IMR-90 (cell line): ENCODE data around the gene AFM. TPM values are rescaled to one million over a fixed set of nuclear protein-coding genes. Genes with fewer than 3 reads are reported as not detected.

Experiments used
- ATAC-seq: fragments of 200-7000 bp; cut with Tn5 transposase; 2 replicates; pipeline ENCODE4 v1.9.1; 2020; ENCODE audit warnings: low read depth, mild to moderate bottlenecking, moderate library complexity
- BruUV-seq: library from RNA; stranded (reverse); fragments of 400-500 nt; replicated peaks from 2 replicates; lab custom pipeline; 2021; lab: Mats Ljungman, UMichigan
- CTCF ChIA-PET: fragments of 300-600 bp; formaldehyde crosslinking; extraction: SDS; loops from one replicate; lab custom pipeline; 2021; ENCODE audit warnings: antibody characterized with exemption; lab: Yijun Ruan, JAX
- POLR2A ChIA-PET: fragments of 300-600 bp; sonication (Branson Sonifier 250); formaldehyde crosslinking; loops from one replicate; lab custom pipeline; 2022; ENCODE audit warnings: antibody characterized with exemption; ENCODE audit not compliant: unreplicated experiment; lab: Charles Lee
- DNase-seq: peaks from one replicate; pipeline ENCODE4 v3.0.0; 2013
- H2AFZ ChIP-seq: replicated peaks from 2 replicates; pipeline ENCODE3; 2013; ENCODE audit warnings: low read length, mild to moderate bottlenecking; ENCODE audit not compliant: poor library complexity
- H2AK5ac ChIP-seq: 2 replicates; pipeline ENCODE4 v1.6.1; 2013; ENCODE audit warnings: low read depth, low read length, inconsistent platforms
- H2AK9ac ChIP-seq: replicated peaks from 2 replicates; pipeline ENCODE3; 2013; ENCODE audit warnings: mild to moderate bottlenecking, low read depth, low read length, moderate library complexity; ENCODE audit not compliant: poor library complexity
- H2BK120ac ChIP-seq: 2 replicates; pipeline ENCODE4 v1.6.1; 2013; ENCODE audit warnings: low read depth, low read length, inconsistent platforms
- H2BK15ac ChIP-seq: 3 replicates; pipeline ENCODE4 v1.6.1; 2013; ENCODE audit warnings: low read depth, low read length, inconsistent platforms
- H2BK20ac ChIP-seq: 2 replicates; pipeline ENCODE4 v1.6.1; 2013; ENCODE audit warnings: low read depth, mild to moderate bottlenecking, inconsistent platforms, low read length, moderate library complexity
- H2BK5ac ChIP-seq: 2 replicates; pipeline ENCODE4 v1.6.1; 2013; ENCODE audit warnings: mild to moderate bottlenecking, low read depth, low read length, inconsistent platforms; ENCODE audit not compliant: poor library complexity, severe bottlenecking
- H3K14ac ChIP-seq: replicated peaks from 2 replicates; pipeline ENCODE4 v1.6.1; 2013; ENCODE audit warnings: low read depth, low read length, inconsistent platforms
- H3K18ac ChIP-seq: 2 replicates; pipeline ENCODE4 v1.6.1; 2013; ENCODE audit warnings: low read depth, low read length, control low read depth
- H3K23ac ChIP-seq: 2 replicates; pipeline ENCODE4 v1.6.1; 2013; ENCODE audit warnings: low read depth, low read length, inconsistent platforms
- H3K27ac ChIP-seq: 2 replicates; pipeline ENCODE4 v1.5.1; 2013; ENCODE audit warnings: mild to moderate bottlenecking, control low read depth, low read length; ENCODE audit not compliant: insufficient read depth
- H3K27me3 ChIP-seq: 2 replicates; pipeline ENCODE4 v1.6.1; 2013; ENCODE audit warnings: low read length; ENCODE audit not compliant: control insufficient read depth, insufficient read depth
- H3K36me3 ChIP-seq: 2 replicates; pipeline ENCODE4 v1.6.1; 2013; ENCODE audit warnings: low read length, mixed read lengths; ENCODE audit not compliant: control insufficient read depth, insufficient read depth
- H3K4ac ChIP-seq: 2 replicates; pipeline ENCODE4 v1.6.1; 2013; ENCODE audit warnings: low read depth, low read length, inconsistent platforms
- H3K4me1 ChIP-seq: 2 replicates; pipeline ENCODE4 v1.6.1; 2013; ENCODE audit warnings: low read length, mixed read lengths; ENCODE audit not compliant: control insufficient read depth, insufficient read depth
- H3K4me2 ChIP-seq: 2 replicates; pipeline ENCODE4 v1.6.1; 2013; ENCODE audit warnings: low read depth, mild to moderate bottlenecking, control low read depth, low read length, moderate library complexity
- H3K4me3 ChIP-seq: 2 replicates; pipeline ENCODE4 v1.5.1; 2013; ENCODE audit warnings: low read depth, mild to moderate bottlenecking, control low read depth, low read length, moderate library complexity; ENCODE audit not compliant: insufficient read depth
- H3K56ac ChIP-seq: 2 replicates; pipeline ENCODE4 v1.6.1; 2013; ENCODE audit warnings: low read length, inconsistent platforms; ENCODE audit not compliant: insufficient read depth; ENCODE audit errors: extremely low read depth
- H3K79me1 ChIP-seq, 2 experiments: 2 replicates each; pipeline ENCODE4 v1.6.1; 2013; ENCODE audit warnings: low read length in 2 of 2, inconsistent platforms in 1 of 2, low read depth in 1 of 2
- H3K9ac ChIP-seq: 2 replicates; pipeline ENCODE4 v1.6.1; 2013; ENCODE audit warnings: low read depth, low read length, control low read depth
- H3K9me1 ChIP-seq: 2 replicates; pipeline ENCODE4 v1.6.1; 2013; ENCODE audit warnings: low read length, inconsistent platforms; ENCODE audit not compliant: insufficient read depth
- H3K9me3 ChIP-seq: 2 replicates; pipeline ENCODE4 v1.6.1; 2013; ENCODE audit warnings: low read length; ENCODE audit not compliant: control insufficient read depth, insufficient read depth
- H4K20me1 ChIP-seq: 2 replicates; pipeline ENCODE4 v1.6.1; 2013; ENCODE audit warnings: low read length, inconsistent platforms; ENCODE audit not compliant: insufficient read depth
- H4K5ac ChIP-seq: 2 replicates; pipeline ENCODE4 v1.6.1; 2013; ENCODE audit warnings: mild to moderate bottlenecking, low read depth, low read length, control low read depth
- H4K8ac ChIP-seq, 2 experiments: 2 replicates each; pipeline ENCODE4 v1.6.1; 2013; ENCODE audit warnings: low read depth in 2 of 2, low read length in 2 of 2, control low read depth in 1 of 2, inconsistent platforms in 1 of 2
- H4K91ac ChIP-seq: 2 replicates; pipeline ENCODE4 v1.6.1; 2013; ENCODE audit warnings: low read depth, low read length, inconsistent platforms; ENCODE audit not compliant: insufficient read depth
- BHLHE40 ChIP-seq: fragments of 150-350 bp; IDR thresholded peaks from 2 replicates; pipeline ENCODE4 v1.6.1; 2016; ENCODE audit warnings: mild to moderate bottlenecking, low read depth, low read length
- CEBPB ChIP-seq: IDR thresholded peaks from 2 replicates; pipeline ENCODE4 v1.6.1; 2012; ENCODE audit warnings: low read depth, low read length, improper control_type of control experiment
- CHD1 ChIP-seq: IDR thresholded peaks from 2 replicates; pipeline ENCODE4 v1.6.1; 2012; ENCODE audit warnings: low read depth, low read length, improper control_type of control experiment
- FOS ChIP-seq: fragments of 150-350 bp; IDR thresholded peaks from 2 replicates; pipeline ENCODE4 v1.6.1; 2016; ENCODE audit warnings: low read depth, low read length
- MAFK ChIP-seq: IDR thresholded peaks from 2 replicates; pipeline ENCODE4 v1.6.1; 2012; ENCODE audit warnings: low read depth, low read length, improper control_type of control experiment
- MAZ ChIP-seq: IDR thresholded peaks from 2 replicates; pipeline ENCODE4 v1.6.1; 2012; ENCODE audit warnings: low read depth, mild to moderate bottlenecking, low read length, improper control_type of control experiment, moderate library complexity, borderline replicate concordance
- MXI1 ChIP-seq: IDR thresholded peaks from 2 replicates; pipeline ENCODE4 v1.6.1; 2012; ENCODE audit warnings: low read depth, mild to moderate bottlenecking, low read length, moderate library complexity, borderline replicate concordance
- NFE2L2 ChIP-seq: fragments of 150-350 bp; IDR thresholded peaks from 2 replicates; pipeline ENCODE4 v1.6.1; 2016; ENCODE audit warnings: low read depth, mild to moderate bottlenecking, low read length
- POLR2A ChIP-seq: IDR thresholded peaks from 2 replicates; pipeline ENCODE4 v1.6.1; 2012; ENCODE audit warnings: mild to moderate bottlenecking, low read depth, low read length
- RAD21 ChIP-seq: IDR thresholded peaks from 2 replicates; pipeline ENCODE4 v1.6.1; 2012; ENCODE audit warnings: low read length, improper control_type of control experiment
- RCOR1 ChIP-seq: IDR thresholded peaks from 2 replicates; pipeline ENCODE4 v1.6.1; 2012; ENCODE audit warnings: mild to moderate bottlenecking, low read length, improper control_type of control experiment; ENCODE audit not compliant: insufficient replicate concordance
- RFX5 ChIP-seq: IDR thresholded peaks from 2 replicates; pipeline ENCODE4 v1.8.0; 2012; ENCODE audit warnings: low read depth, mild to moderate bottlenecking, low read length, moderate library complexity
- SMC3 ChIP-seq: fragments of 150-350 bp; IDR thresholded peaks from 2 replicates; pipeline ENCODE4 v1.6.1; 2016; ENCODE audit warnings: low read depth, mild to moderate bottlenecking, antibody characterized with exemption, low read length, moderate library complexity
- USF2 ChIP-seq: fragments of 150-350 bp; IDR thresholded peaks from 2 replicates; pipeline ENCODE4 v1.6.1; 2017; ENCODE audit warnings: mild to moderate bottlenecking, antibody characterized with exemption, low read length, low read depth
- whole genome bisulfite sequencing, 2 experiments: methylation state at CpG; one replicate each; pipeline versions ENCODE4 v1.1.5 to v1.1.7; 2013; ENCODE audit warnings: missing lambda C conversion rate in 2 of 2; ENCODE audit not compliant: insufficient read length in 1 of 2; ENCODE audit errors: extremely low coverage in 2 of 2; 5-methylcytosine and 5-hydroxymethylcytosine counted together
- dilution Hi-C: fragments of 300-500 bp; cut with HindIII; formaldehyde crosslinking; loops from one replicate; pipeline ENCODE4 v1.14.3; 2018; ENCODE audit warnings: low sequenced_read_pairs; ENCODE audit not compliant: unreplicated experiment
- in situ Hi-C: fragments of 300-500 bp; cut with MboI; formaldehyde crosslinking; loops from 3 replicates; pipeline ENCODE4 v1.14.3; 2019; ENCODE audit warnings: low sequenced_read_pairs, inconsistent platforms, mixed read lengths
- intact Hi-C: fragments of 100-400 bp; cut with micrococcal nuclease; formaldehyde crosslinking; loops from 2 replicates; pipeline ENCODE4 v1.10.0; 2022
- polyA plus RNA-seq, 3 experiments: library from polyadenylated mRNA; depleted of rRNA; stranded (reverse); fragments of >200 nt; gene quantifications; 2 replicates each; pipeline ENCODE4 v1.2.3, GENCODE V29; 2012; ENCODE audit warnings: low replicate concordance in 1 of 3
- total RNA-seq: library from RNA; depleted of rRNA; stranded (reverse); fragments of >200 nt; gene quantifications from 2 replicates; pipeline ENCODE4 v1.2.3, GENCODE V29; 2012
- TF ChIP-seq, protein P1 (sequence below): fragments of 150-350 bp; IDR thresholded peaks from 2 replicates; pipeline ENCODE4 v1.6.1; 2016; ENCODE audit warnings: low read depth, mild to moderate bottlenecking, low read length, moderate library complexity, borderline replicate concordance
- TF ChIP-seq, protein P2 (sequence below): conservative IDR thresholded peaks from 2 replicates; pipeline ENCODE4 v1.5.1; 2012; ENCODE audit warnings: mild to moderate bottlenecking, low read depth, low read length, improper control_type of control experiment

The AFM gene
- total and polyA plus RNA-seq, 2 of the 4 experiments (the other 2 are of a cell fraction): not detected

GRCh38 chr4:73518340-73518739, 36.8 kb downstream of the AFM start:
- no CpG with 5 or more reads among the region's 3 CpGs for whole genome bisulfite sequencing, 2 experiments

More at GRCh38 chr4:73518340-73518739, 36.8 kb downstream of the AFM start:
- no peak overlapping the region for H2BK15ac ChIP-seq
- CTCF ChIA-PET: no interaction called here
- dilution Hi-C loops (no loop called here), in situ Hi-C loops (no loop called here), intact Hi-C loops (no loop called here)
- H3K9me3 ChIP-seq: no peaks in the 10 kb centered on the region
- H2BK5ac ChIP-seq: no peak overlapping the region
- H4K8ac ChIP-seq: no peak overlapping the region
- H3K4me1 ChIP-seq: no peaks in the 10 kb centered on the region
- H2BK20ac ChIP-seq: no peak overlapping the region
- no peak overlapping the region for H4K91ac ChIP-seq
- H2AK9ac ChIP-seq: no peak overlapping the region
- H3K9me1 ChIP-seq: no peaks in the 10 kb centered on the region
- no peak overlapping the region for H3K4ac ChIP-seq
- no peak overlapping the region for H3K23ac ChIP-seq
- no peak overlapping the region for H3K56ac ChIP-seq
- H3K14ac ChIP-seq: no peak overlapping the region
- POLR2A ChIA-PET: no interaction called here
- H3K9ac ChIP-seq: no peak overlapping the region
- H4K20me1 ChIP-seq: no peaks in the 10 kb centered on the region
- TF ChIP-seq SMC3: no peak
- no peak for TF ChIP-seq USF2
- no peak for TF ChIP-seq MXI1
- TF ChIP-seq, protein P1, sequence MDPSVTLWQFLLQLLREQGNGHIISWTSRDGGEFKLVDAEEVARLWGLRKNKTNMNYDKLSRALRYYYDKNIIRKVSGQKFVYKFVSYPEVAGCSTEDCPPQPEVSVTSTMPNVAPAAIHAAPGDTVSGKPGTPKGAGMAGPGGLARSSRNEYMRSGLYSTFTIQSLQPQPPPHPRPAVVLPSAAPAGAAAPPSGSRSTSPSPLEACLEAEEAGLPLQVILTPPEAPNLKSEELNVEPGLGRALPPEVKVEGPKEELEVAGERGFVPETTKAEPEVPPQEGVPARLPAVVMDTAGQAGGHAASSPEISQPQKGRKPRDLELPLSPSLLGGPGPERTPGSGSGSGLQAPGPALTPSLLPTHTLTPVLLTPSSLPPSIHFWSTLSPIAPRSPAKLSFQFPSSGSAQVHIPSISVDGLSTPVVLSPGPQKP: no peak
- TF ChIP-seq MAZ: no peak
- TF ChIP-seq RFX5: no peak
- no peak for TF ChIP-seq CHD1
- no peak for TF ChIP-seq MAFK
- no peak for TF ChIP-seq NFE2L2
- no peak for TF ChIP-seq RAD21
- TF ChIP-seq RCOR1: no peak
- no peak for TF ChIP-seq POLR2A
- TF ChIP-seq BHLHE40: no peak
- TF ChIP-seq, protein P2, sequence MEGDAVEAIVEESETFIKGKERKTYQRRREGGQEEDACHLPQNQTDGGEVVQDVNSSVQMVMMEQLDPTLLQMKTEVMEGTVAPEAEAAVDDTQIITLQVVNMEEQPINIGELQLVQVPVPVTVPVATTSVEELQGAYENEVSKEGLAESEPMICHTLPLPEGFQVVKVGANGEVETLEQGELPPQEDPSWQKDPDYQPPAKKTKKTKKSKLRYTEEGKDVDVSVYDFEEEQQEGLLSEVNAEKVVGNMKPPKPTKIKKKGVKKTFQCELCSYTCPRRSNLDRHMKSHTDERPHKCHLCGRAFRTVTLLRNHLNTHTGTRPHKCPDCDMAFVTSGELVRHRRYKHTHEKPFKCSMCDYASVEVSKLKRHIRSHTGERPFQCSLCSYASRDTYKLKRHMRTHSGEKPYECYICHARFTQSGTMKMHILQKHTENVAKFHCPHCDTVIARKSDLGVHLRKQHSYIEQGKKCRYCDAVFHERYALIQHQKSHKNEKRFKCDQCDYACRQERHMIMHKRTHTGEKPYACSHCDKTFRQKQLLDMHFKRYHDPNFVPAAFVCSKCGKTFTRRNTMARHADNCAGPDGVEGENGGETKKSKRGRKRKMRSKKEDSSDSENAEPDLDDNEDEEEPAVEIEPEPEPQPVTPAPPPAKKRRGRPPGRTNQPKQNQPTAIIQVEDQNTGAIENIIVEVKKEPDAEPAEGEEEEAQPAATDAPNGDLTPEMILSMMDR: no peak
- TF ChIP-seq FOS: no peak
- TF ChIP-seq CEBPB: no peak
- H2AFZ ChIP-seq: no peak overlapping the region
- H2BK120ac ChIP-seq: no peak overlapping the region
- H3K27ac ChIP-seq: no peak overlapping the region
- no peak overlapping the region for H3K18ac ChIP-seq
- no peaks in the 10 kb centered on the region for H3K79me1 ChIP-seq
- no peak for ATAC-seq
- H3K27me3 ChIP-seq: peaks cover under 1% of the 10 kb centered on the region
- H2AK5ac ChIP-seq: no peak overlapping the region
- no peak overlapping the region for H3K4me3 ChIP-seq
- H3K36me3 ChIP-seq: no peaks in the 10 kb centered on the region
- no peak overlapping the region for H3K4me2 ChIP-seq
- DNase-seq: no peak
- H4K5ac ChIP-seq: no peak overlapping the region
- no TSS peak for BruUV-seq
